Lung (tissue), 12 donors: Measurements from ENCODE around the gene MSLN. TPM values are rescaled to one million over a fixed set of nuclear protein-coding genes. Genes with fewer than 3 reads are reported as not detected.

Source experiments
- ATAC-seq: fragments of 200-7000 bp; cut with Tn5 transposase; one replicate; pipeline ENCODE4 v1.9.1; 2020; ENCODE audit warnings: moderate number of reproducible peaks; ENCODE audit not compliant: insufficient read depth, low FRiP score
- DNase-seq, 3 donors: peaks; one replicate each; pipeline ENCODE4 v3.0.0-alpha.2; 2013 to 2017
- H3K27ac ChIP-seq, 2 donors: one replicate each; pipeline ENCODE4 v1.5.1; 2013; ENCODE audit warnings: mild to moderate bottlenecking in 2 of 2, moderate library complexity in 2 of 2, control low read depth in 1 of 2, inconsistent platforms in 1 of 2, low read depth in 1 of 2, low read length in 1 of 2
- H3K27me3 ChIP-seq, 3 donors: one replicate each; pipeline ENCODE4 v1.5.1; 2013; ENCODE audit warnings: low read length in 2 of 3; ENCODE audit not compliant: control insufficient read depth in 3 of 3, insufficient read depth in 3 of 3
- H3K36me3 ChIP-seq, 4 donors: one replicate each; pipeline ENCODE4 v1.5.1; 2013; ENCODE audit warnings: low read length in 4 of 4, mild to moderate bottlenecking in 1 of 4, moderate library complexity in 1 of 4; ENCODE audit not compliant: control insufficient read depth in 4 of 4, insufficient read depth in 4 of 4
- H3K4me1 ChIP-seq, 5 donors: one replicate each; pipeline ENCODE4 v1.5.1; 2013; ENCODE audit warnings: low read length in 5 of 5, mild to moderate bottlenecking in 2 of 5, moderate library complexity in 1 of 5; ENCODE audit not compliant: control insufficient read depth in 5 of 5, insufficient read depth in 5 of 5
- H3K4me3 ChIP-seq: one replicate; pipeline ENCODE4 v1.5.1; 2013; ENCODE audit warnings: mild to moderate bottlenecking, control low read depth, moderate library complexity
- H3K9ac ChIP-seq, 2 donors: one replicate each; pipeline ENCODE4 v1.5.1; 2013; ENCODE audit warnings: low read length in 2 of 2, control low read depth in 1 of 2; ENCODE audit not compliant: insufficient read depth in 1 of 2
- H3K9me3 ChIP-seq, 4 donors: one replicate each; pipeline ENCODE4 v1.5.1; 2013; ENCODE audit warnings: low read length in 3 of 4, mild to moderate bottlenecking in 1 of 4, moderate library complexity in 1 of 4; ENCODE audit not compliant: control insufficient read depth in 4 of 4, insufficient read depth in 3 of 4
- WGBS, 2 donors: extraction: QIAGEN DNeasy Blood & Tissue Kit; methylation state at CpG; one replicate each; pipeline ENCODE4 v1.1.7; 2013; 5-methylcytosine and 5-hydroxymethylcytosine counted together
- polyA plus RNA-seq, 2 donors: library from polyadenylated mRNA; stranded (reverse); fragments of 200-250 nt; gene quantifications; one replicate each; pipeline ENCODE4 v1.2.1, GENCODE V29; 2013
- total RNA-seq, 2 donors: library from RNA; depleted of rRNA in 1 of 2; stranded (reverse); fragments of >200 nt in 1 of 2; gene quantifications; one replicate each; pipeline ENCODE4 v1.2.1, GENCODE V29; 2014 to 2021
- TF ChIP-seq, protein P1 (sequence below): IDR thresholded peaks from 2 replicates; pipeline ENCODE4 v1.5.1; 2012; ENCODE audit warnings: mild to moderate bottlenecking; ENCODE audit errors: control extremely low read depth, extremely low read depth
- donor health status: control.
- donor health status: control.
- donor health status: Bipolar disorder and iron deficiency.
- donor health status: healthy.
- donor health status: DM: yes; HTN: yes; CAD: no.

MSLN gene
- total and polyA plus RNA-seq, 4 donors: 98.8 to 155 (median 120) TPM

DNA sequence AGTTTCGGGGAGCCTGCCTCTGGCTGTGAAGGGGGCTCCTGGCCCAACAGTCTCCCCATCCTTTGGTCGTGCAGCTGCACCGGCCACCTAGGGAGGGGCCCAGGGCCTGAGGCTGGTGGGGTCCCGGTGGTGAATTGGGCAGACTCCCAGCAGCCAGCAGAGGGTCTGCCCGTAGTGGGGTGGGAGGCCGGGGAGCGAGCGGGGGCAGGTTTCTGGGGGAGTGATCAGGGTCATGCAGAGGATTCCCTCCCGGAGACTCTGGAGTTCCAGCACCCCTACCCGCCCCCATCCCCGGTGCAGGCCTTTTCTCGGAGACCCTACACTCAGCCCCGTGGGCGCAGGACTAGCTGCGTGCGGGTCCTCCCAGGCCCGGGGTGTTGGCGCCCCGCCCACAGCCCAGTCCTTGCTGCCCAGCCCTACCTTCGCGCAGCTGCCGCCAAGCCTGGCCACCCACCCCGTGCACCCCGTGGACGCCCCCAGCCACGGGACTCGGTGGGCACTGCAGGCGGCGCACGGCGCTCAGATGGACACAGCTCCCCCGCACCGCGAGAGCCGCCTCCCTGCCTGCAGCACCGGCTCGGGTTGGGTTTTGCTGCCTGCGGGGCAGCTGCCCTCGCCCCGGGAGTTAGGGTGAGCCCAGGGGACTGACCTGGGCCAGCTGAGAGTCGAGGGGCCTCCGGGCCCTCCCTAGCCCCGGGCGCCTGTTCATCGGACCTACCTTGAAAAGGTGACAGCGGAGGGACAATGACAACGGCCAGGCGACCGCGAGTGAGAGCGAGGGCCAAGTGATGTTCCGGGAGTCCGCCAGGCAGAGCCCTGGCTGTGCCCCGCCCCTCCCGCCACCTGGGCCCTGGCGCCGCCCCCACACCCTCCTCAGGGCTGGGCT, 39.7 kb downstream of the MSLN start, which contains the start of gene GNG13:
GNG13 (minus strand) TSS at position 787 of the 886 bp plus-strand sequence. CDS start 1,657 bp downstream, outside the sequence.
- H3K4me1 ChIP-seq: no peaks in the 10 kb centered on the region
- no peaks in the 10 kb centered on the region for H3K36me3 ChIP-seq
- TF ChIP-seq, protein P1, sequence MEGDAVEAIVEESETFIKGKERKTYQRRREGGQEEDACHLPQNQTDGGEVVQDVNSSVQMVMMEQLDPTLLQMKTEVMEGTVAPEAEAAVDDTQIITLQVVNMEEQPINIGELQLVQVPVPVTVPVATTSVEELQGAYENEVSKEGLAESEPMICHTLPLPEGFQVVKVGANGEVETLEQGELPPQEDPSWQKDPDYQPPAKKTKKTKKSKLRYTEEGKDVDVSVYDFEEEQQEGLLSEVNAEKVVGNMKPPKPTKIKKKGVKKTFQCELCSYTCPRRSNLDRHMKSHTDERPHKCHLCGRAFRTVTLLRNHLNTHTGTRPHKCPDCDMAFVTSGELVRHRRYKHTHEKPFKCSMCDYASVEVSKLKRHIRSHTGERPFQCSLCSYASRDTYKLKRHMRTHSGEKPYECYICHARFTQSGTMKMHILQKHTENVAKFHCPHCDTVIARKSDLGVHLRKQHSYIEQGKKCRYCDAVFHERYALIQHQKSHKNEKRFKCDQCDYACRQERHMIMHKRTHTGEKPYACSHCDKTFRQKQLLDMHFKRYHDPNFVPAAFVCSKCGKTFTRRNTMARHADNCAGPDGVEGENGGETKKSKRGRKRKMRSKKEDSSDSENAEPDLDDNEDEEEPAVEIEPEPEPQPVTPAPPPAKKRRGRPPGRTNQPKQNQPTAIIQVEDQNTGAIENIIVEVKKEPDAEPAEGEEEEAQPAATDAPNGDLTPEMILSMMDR: no peak
- no peak for ATAC-seq
- no peak within 1 kb of the TSS for H3K4me3 ChIP-seq
- no peak within 1 kb of the TSS for H3K27ac ChIP-seq
- peaks cover 6 to 36% (median 7%) of the 10 kb centered on the region in 3 donors for H3K27me3 ChIP-seq
- 6 to 10% methylated on average over 51 to 57 of the region's 57 CpGs for WGBS, 2 donors
- H3K9me3 ChIP-seq: peaks cover 0 to 4% (median 0%) of the 10 kb centered on the region in 4 donors
- no peak for DNase-seq
- no peak within 1 kb of the TSS for H3K9ac ChIP-seq

DNA sequence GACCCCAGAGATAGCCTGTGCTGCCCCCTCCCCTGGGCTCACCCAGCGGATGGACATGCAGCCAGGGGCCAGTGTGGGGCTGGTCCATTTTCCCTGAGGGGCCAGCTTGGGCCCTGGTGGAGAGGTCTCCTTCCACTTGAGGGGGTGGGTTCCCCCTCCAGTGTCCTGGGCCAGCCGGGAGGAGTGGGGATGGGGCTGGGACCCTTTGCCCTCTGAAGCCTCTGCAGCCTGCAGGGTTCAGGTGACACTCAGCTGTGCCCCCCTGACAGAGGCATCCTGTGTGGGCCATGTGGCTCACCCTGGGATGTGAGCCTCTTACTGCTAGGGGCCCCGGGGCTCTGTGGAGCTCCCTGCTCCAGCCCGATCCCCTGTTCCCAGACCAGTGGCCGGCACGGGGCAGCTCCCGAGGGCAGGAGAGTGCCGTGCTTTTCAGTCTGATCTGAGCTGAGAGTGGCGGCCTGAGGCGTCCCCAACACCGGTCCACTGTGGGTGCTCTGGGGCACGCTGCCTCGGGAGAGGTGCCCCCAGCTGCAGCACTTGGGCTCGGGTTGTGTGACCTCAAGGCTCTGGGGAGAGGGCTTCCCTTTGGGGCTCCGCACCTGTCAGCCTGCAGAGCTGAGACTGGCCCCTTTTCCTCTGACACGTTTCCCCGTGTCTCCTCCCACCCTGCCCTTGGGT, 40.4 kb downstream of the MSLN start:
- no peak overlapping the region for H3K4me3 ChIP-seq
- H3K4me1 ChIP-seq: no peaks in the 10 kb centered on the region
- peaks cover 0 to 4% (median 0%) of the 10 kb centered on the region in 4 donors for H3K9me3 ChIP-seq
- no peaks in the 10 kb centered on the region for H3K36me3 ChIP-seq
- DNase-seq: no peak
- no peak overlapping the region for H3K9ac ChIP-seq
- 14 to 18% methylated on average over 16 to 17 of the region's 17 CpGs for WGBS, 2 donors
- TF ChIP-seq, protein P1: no peak
- H3K27ac ChIP-seq: no peak overlapping the region
- peaks cover 6 to 36% (median 7%) of the 10 kb centered on the region in 3 donors for H3K27me3 ChIP-seq
- ATAC-seq: no peak

DNA sequence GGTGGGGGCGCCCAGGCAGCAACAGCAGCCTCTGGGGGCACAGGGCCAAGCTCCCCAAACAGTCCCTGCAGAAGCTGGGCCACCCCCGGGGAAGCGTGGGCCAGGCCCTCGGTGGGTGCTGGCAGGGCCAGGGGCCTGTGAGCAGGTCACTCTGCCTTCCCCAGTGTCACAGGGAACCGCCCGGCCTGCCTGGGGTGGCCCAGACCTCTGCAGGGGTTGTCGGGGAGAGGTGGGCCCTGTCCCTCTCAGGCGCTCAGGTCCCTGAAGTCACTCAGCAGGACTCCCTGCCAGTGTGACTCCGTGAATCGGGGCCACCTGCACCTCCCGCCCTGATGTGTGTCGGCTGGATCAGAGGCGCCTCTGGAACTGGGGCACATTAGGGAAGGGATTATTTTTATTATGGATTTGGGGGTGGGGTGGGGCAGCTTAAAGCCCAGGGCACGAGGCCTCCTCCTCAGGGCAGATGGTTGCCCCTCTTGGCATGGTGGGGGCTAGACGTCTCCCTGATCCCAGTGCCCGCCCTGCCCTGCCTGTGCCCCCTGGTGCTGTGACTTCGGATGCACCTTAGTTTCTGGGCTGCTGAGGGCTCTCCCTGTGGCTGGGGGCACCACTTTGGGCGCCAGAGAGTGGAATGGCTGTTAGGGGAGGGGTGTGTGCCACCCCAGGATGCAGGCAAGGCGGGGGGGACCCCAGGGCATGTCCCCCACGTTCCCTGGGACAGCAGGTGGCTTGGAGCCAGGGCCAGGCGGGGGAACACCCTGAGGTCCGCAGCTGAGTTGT, 41.2 kb downstream of the MSLN start:
- WGBS, 2 donors: 55 to 56% methylated on average over 22 of the region's 22 CpGs

More for the DNA sequence above, 41.2 kb downstream of the MSLN start:
- peaks cover 6 to 36% (median 7%) of the 10 kb centered on the region in 3 donors for H3K27me3 ChIP-seq
- peaks cover 0 to 4% (median 0%) of the 10 kb centered on the region in 4 donors for H3K9me3 ChIP-seq
- no peak overlapping the region for H3K9ac ChIP-seq
- no peak overlapping the region for H3K4me3 ChIP-seq
- no peak for DNase-seq
- no peak overlapping the region for H3K27ac ChIP-seq
- TF ChIP-seq, protein P1: no peak
- H3K36me3 ChIP-seq: no peaks in the 10 kb centered on the region
- ATAC-seq: no peak
- H3K4me1 ChIP-seq: no peaks in the 10 kb centered on the region
